ENCODE results near the gene ZNF326.
"Not testable (repeated sequence)": the region's sequence is repeated elsewhere in the genome, so short reads cannot be mapped to it uniquely, and the experiment has no call there.

Gene ZNF326

GRCh38 chr1:89995598-89996449 is 914 bp downstream of the ZNF326 start:
- DNase-seq (ENCODE audit: extremely low read depth in 1 of 2, low read depth in 1 of 2): no peak

GRCh38 chr1:89996450-89997110 is 1.7 kb downstream of the ZNF326 start:
- DNase-seq (ENCODE audit: extremely low read depth in 1 of 2, low read depth in 1 of 2): no peak

GRCh38 chr1:89997152-89997551 is 2.2 kb downstream of the ZNF326 start:
- DNase-seq (ENCODE audit: extremely low read depth in 1 of 2, low read depth in 1 of 2): not testable (repeated sequence)

- DNase-seq (ENCODE audit: extremely low read depth in 1 of 2, low read depth in 1 of 2): no peak
Measured at GRCh38 chr1:89998306-89998705, 3.4 kb downstream of the ZNF326 start.

GRCh38 chr1:89999208-89999607 is 4.3 kb downstream of the ZNF326 start:
- DNase-seq (ENCODE audit: extremely low read depth in 1 of 2, low read depth in 1 of 2): no peak

- DNase-seq (ENCODE audit: extremely low read depth in 1 of 2, low read depth in 1 of 2): no peak
Measured at GRCh38 chr1:89999628-90000027, 4.7 kb downstream of the ZNF326 start.

GRCh38 chr1:90000934-90001676 is 6.2 kb downstream of the ZNF326 start:
- no peak for DNase-seq (ENCODE audit: extremely low read depth in 1 of 2, low read depth in 1 of 2)

- DNase-seq (ENCODE audit: extremely low read depth in 1 of 2, low read depth in 1 of 2): no peak
Measured at GRCh38 chr1:90007979-90008404, 13.1 kb downstream of the ZNF326 start.

- DNase-seq (ENCODE audit: extremely low read depth in 1 of 2, low read depth in 1 of 2): no peak
Measured at GRCh38 chr1:90012300-90012699, 17.4 kb downstream of the ZNF326 start.

- DNase-seq (ENCODE audit: extremely low read depth in 1 of 2, low read depth in 1 of 2): no peak
Measured at GRCh38 chr1:90023691-90024090, 28.8 kb downstream of the ZNF326 start.

- no peak for DNase-seq (ENCODE audit: extremely low read depth in 1 of 2, low read depth in 1 of 2)
Measured at GRCh38 chr1:90027281-90027680, 32.4 kb downstream of the ZNF326 start.

- no peak for DNase-seq (ENCODE audit: extremely low read depth in 1 of 2, low read depth in 1 of 2)
Measured at GRCh38 chr1:90039652-90040051, 44.7 kb downstream of the ZNF326 start.

- no peak for DNase-seq (ENCODE audit: extremely low read depth in 1 of 2, low read depth in 1 of 2)
Measured at GRCh38 chr1:90043586-90043985, 48.7 kb downstream of the ZNF326 start.

GRCh38 chr1:90044346-90044745 is 49.4 kb downstream of the ZNF326 start:
- no peak for DNase-seq (ENCODE audit: extremely low read depth in 1 of 2, low read depth in 1 of 2)

- DNase-seq (ENCODE audit: extremely low read depth in 1 of 2, low read depth in 1 of 2): no peak
Measured at GRCh38 chr1:90045853-90046563, 51.1 kb downstream of the ZNF326 start.

GRCh38 chr1:90046635-90047034 is 51.7 kb downstream of the ZNF326 start:
- DNase-seq (ENCODE audit: extremely low read depth in 1 of 2, low read depth in 1 of 2): no peak

- no peak for DNase-seq (ENCODE audit: extremely low read depth in 1 of 2, low read depth in 1 of 2)
Measured at GRCh38 chr1:90048043-90048442, 53.1 kb downstream of the ZNF326 start.

- not testable (repeated sequence) for DNase-seq (ENCODE audit: extremely low read depth in 1 of 2, low read depth in 1 of 2)
Measured at GRCh38 chr1:90062700-90063643, 68.1 kb downstream of the ZNF326 start.

GRCh38 chr1:90064109-90064508 is 69.2 kb downstream of the ZNF326 start:
- DNase-seq (ENCODE audit: extremely low read depth in 1 of 2, low read depth in 1 of 2): not testable (repeated sequence)

Measured in activated CD8-positive, alpha-beta memory T cell treated with anti-CD3 and anti-CD28 coated beads for 1 hour (primary cell).